Measurements from ENCODE around the gene ZNF479.
"Not testable (repeated sequence)": the region's sequence is repeated elsewhere in the genome, so short reads cannot be mapped to it uniquely, and the experiment has no call there.

Gene ZNF479

DNA sequence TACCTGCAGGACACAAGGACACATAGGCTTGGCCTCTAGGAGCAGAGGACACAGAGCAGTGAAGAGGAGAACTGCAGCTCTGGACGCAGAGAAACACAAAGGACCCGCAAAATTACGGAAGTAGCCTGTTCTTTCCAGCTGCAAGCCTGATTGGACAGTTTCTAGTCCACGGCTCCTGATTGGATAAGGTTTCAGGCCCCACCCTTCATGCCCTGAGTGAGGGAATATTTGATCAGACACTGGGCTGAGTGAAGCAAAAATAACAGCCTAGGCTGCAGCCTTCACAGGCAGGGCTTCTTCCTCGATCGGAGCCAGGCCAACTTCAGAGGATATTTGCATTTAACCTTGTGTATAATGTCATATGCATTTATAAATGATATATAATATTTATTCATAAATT, at the start of gene ZNF479:
TSS of gene ZNF479 (minus strand) at position 101 of the 400 bp plus-strand sequence. CDS start 112 bp downstream, outside the sequence.
- not testable (repeated sequence) for DNase-seq (ENCODE audit: low read depth in 2 of 2)

DNA sequence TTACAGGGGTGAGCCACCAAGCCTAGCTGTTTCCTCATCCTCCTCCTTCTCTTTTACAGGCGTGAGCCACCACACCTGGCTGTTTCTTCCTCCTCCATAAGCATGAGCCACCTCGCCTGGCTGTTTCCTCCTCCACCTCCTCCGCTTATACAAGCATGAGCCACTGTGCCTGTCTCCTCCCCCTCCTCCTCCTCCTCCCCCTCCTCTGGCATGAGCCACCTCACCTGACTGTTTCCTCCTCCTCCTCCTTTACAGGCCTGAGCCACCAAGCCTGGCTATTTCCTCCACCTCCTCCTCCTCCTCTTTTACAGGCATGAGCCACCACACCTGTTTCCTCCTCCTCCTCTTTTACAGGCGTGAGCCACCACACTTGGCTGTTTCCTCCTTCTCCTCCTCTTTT, 49.8 kb upstream of the ZNF479 start:
- no peak for DNase-seq (ENCODE audit: low read depth in 2 of 2)

GRCh38 chr7:57181281-57181680, 49.0 kb upstream of the ZNF479 start:
- no peak for DNase-seq (ENCODE audit: low read depth in 2 of 2)

GRCh38 chr7:57179776-57180415, 47.7 kb upstream of the ZNF479 start:
- no peak for DNase-seq (ENCODE audit: low read depth in 2 of 2)

DNA sequence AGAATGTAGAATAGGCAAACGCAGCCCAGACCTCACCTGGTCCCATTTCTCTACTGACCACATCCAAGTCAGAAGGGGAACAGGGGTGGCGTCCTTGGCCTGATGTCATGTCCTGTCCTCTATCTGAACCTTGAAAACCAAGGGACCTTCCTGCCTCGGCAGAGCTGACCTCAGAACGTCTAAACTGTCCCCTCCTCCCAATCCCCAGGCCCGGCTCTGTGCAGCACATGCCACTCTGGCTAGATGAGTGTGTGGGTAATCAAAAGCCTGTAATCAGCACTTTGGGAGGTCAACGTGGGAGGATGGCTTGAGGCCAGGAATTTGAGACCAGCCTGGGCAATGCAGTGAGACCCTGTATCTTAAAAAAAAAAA, 46.5 kb upstream of the ZNF479 start:
- no peak for DNase-seq (ENCODE audit: low read depth in 2 of 2)

DNA sequence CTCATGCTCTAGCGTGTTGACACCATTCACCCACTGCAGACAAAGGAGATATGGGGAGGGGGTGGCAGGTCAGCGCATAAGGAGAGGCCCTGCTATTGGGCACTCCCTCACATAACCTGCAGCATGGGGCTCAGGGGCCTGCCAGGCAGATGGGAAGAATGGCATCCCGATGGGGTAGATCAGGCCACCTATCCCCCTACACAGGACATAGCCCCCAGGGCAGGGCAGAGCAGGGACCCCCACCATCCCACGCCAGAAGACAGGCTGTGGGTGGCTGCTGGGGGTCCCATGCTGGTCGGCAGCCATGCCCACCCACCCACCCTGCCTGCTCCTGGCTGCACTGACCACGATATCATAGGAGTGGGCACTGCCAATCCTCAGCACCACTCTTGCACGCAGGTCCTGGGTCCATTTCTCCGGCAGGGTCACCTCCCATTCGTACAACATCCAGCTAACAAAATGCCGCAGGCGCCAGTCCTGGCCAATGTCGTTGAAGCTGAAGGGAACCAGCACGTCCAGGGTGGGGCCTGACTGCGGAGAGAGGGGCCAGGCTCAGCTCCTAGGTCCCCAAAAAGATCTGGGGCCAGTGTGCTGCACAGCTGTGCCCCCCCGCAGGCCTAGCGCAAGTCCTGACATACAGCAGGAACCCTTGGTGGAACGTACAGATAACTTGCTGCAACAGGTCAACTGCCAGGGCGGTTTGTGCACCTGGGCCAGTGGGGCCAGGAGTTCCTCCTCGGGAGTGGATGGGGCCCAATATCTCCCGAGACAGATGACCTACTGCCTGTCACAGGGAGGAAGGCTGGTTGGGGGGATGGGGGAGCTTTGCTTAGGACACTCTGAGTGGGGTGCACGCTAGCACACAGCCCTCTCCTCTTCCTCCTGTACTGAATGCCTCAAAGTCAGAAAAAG, 45.9 kb upstream of the ZNF479 start:
- no peak for DNase-seq (ENCODE audit: low read depth in 2 of 2)

- no peak for DNase-seq (ENCODE audit: low read depth in 2 of 2)
Observed at GRCh38 chr7:57176928-57177635, 44.8 kb upstream of the ZNF479 start.

DNA sequence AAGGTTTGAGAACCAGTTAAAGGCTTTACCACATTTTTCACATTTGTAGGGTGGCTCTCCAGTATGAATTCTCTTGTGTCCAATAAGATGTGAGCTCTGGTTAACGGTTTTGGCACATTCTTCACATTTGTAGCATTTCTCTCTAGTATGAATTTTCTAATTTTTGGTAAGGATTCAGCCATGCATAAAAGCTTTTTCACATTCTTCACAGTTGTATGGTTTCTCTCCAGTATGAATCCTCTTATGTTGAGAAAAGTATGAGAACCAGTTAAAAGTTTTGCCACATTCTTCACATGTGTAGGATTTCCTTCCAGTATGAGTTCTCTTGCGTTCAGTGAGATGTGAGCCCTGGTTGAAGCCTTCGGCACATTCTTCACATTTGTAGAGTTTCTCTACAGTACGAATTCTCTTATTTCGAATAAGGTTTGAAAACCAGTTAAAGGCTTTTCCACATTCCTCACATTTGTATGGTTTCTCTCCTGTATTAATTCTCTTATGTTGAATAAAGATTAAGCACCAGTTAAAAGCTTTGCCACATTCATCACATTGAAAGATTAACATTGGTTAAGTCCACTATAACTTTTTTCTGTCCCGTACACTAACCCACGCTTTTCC, 33.2 kb upstream of the ZNF479 start:
- DNase-seq (ENCODE audit: low read depth in 2 of 2), result no peak

DNA sequence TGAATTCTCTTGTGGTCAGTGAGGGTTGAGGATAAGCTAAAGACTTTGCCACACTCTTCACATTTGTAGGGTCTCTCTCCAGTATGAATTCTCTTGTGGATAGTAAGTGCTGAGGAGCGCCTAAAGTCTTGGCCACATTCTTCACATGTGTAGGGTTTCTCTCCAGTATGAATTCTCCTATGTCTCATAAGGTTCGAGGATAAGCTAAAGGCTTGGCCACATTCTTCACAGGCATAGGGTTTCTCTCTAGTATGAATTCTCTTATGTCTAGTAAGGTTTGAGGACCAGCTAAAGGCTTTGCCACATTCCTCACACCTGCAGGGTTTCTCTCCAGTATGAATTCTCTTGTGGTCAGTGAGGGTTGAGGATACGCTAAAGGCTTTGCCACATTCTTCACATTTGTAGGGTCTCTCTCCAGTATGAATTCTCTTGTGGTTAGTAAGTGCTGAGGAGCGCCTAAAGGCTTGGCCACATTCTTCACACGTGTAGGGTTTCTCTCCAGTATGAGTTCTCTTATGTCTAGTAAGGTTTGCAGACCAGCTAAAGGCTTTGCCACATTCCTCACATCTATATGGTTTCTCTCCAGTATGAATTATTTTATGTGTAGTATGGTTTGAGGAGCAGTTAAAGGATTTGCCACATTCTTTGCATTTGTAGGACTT, 12.0 kb downstream of the ZNF479 start:
- DNase-seq (ENCODE audit: low read depth in 2 of 2), result not testable (repeated sequence)

All from stimulated activated CD8-positive, alpha-beta memory T cell treated with anti-CD3 and anti-CD28 coated beads, Interleukin-7, amount 100 ng/mL, for 4 hours (primary cell).